ENCODE data around the gene MSANTD2. TPM values are rescaled to one million over a fixed set of nuclear protein-coding genes. Genes with fewer than 3 reads are reported as not detected.

MSANTD2 gene
- total RNA-seq, 1 donor from 2014 or later, result 15.2 TPM

- Mint-ChIP-seq H3K36me3 (ENCODE audit: unreplicated experiment) (no peaks in the 10 kb centered on the region), H3K27ac (ENCODE audit: unreplicated experiment) (no peak overlapping the region), H3K9me3 (ENCODE audit: unreplicated experiment) (no peaks in the 10 kb centered on the region), H3K4me1 (ENCODE audit: unreplicated experiment) (no peaks in the 10 kb centered on the region), H3K4me3 (ENCODE audit: unreplicated experiment) (no peak overlapping the region), H3K27me3 (ENCODE audit: unreplicated experiment) (peaks cover 19% of the 10 kb centered on the region)
- TF ChIP-seq CTCF (IDR thresholded peaks at IDR 0.05), result no peak
- no peak for DNase-seq (ENCODE audit: extremely low spot score, unreplicated experiment)
Measured at GRCh38 chr11:124807660-124808270, 7.6 kb upstream of the MSANTD2 start.

GRCh38 chr11:124807201-124807600 lies 7.0 kb upstream of the MSANTD2 start:
- Mint-ChIP-seq H3K36me3 (ENCODE audit: unreplicated experiment) (no peaks in the 10 kb centered on the region), H3K4me3 (ENCODE audit: unreplicated experiment) (no peak overlapping the region), H3K27ac (ENCODE audit: unreplicated experiment) (no peak overlapping the region), H3K27me3 (ENCODE audit: unreplicated experiment) (peaks cover 13% of the 10 kb centered on the region), H3K4me1 (ENCODE audit: unreplicated experiment) (no peaks in the 10 kb centered on the region), H3K9me3 (ENCODE audit: unreplicated experiment) (no peaks in the 10 kb centered on the region)
- no peak for TF ChIP-seq CTCF (IDR thresholded peaks at IDR 0.05)
- DNase-seq (ENCODE audit: extremely low spot score, unreplicated experiment), result no peak

- peaks cover 2% of the 10 kb centered on the region for H3K27me3 Mint-ChIP-seq (ENCODE audit: unreplicated experiment)
- peaks cover 11% of the 10 kb centered on the region for H3K4me1 Mint-ChIP-seq (ENCODE audit: unreplicated experiment)
- no peak for DNase-seq (ENCODE audit: extremely low spot score, unreplicated experiment)
- no peak overlapping the region for H3K4me3 Mint-ChIP-seq (ENCODE audit: unreplicated experiment)
- no peak overlapping the region for H3K27ac Mint-ChIP-seq (ENCODE audit: unreplicated experiment)
- no peaks in the 10 kb centered on the region for H3K9me3 Mint-ChIP-seq (ENCODE audit: unreplicated experiment)
- no peak for TF ChIP-seq CTCF (IDR thresholded peaks at IDR 0.05)
- H3K36me3 Mint-ChIP-seq (ENCODE audit: unreplicated experiment), result no peaks in the 10 kb centered on the region
Measured at GRCh38 chr11:124804884-124805283, 4.7 kb upstream of the MSANTD2 start.

GRCh38 chr11:124801636-124802312 lies 1.6 kb upstream of the MSANTD2 start:
- H3K27ac Mint-ChIP-seq (ENCODE audit: unreplicated experiment), result no peak overlapping the region
- no peak for TF ChIP-seq CTCF (IDR thresholded peaks at IDR 0.05)
- H3K4me1 Mint-ChIP-seq (ENCODE audit: unreplicated experiment), result peaks cover 27% of the 10 kb centered on the region
- DNase-seq (ENCODE audit: extremely low spot score, unreplicated experiment), result no peak
- no peaks in the 10 kb centered on the region for H3K9me3 Mint-ChIP-seq (ENCODE audit: unreplicated experiment)
- H3K36me3 Mint-ChIP-seq (ENCODE audit: unreplicated experiment), result no peaks in the 10 kb centered on the region
- H3K4me3 Mint-ChIP-seq (ENCODE audit: unreplicated experiment), result no peak overlapping the region
- no peaks in the 10 kb centered on the region for H3K27me3 Mint-ChIP-seq (ENCODE audit: unreplicated experiment)

GRCh38 chr11:124801014-124801413 lies 808 bp upstream of the MSANTD2 start:
- no peak for TF ChIP-seq CTCF (IDR thresholded peaks at IDR 0.05)
- H3K27ac Mint-ChIP-seq (ENCODE audit: unreplicated experiment), result peak overlapping the region; percentile 98
- no peak for DNase-seq (ENCODE audit: extremely low spot score, unreplicated experiment)
- no peaks in the 10 kb centered on the region for H3K36me3 Mint-ChIP-seq (ENCODE audit: unreplicated experiment)
- H3K4me1 Mint-ChIP-seq (ENCODE audit: unreplicated experiment), result peaks cover 27% of the 10 kb centered on the region
- H3K4me3 Mint-ChIP-seq (ENCODE audit: unreplicated experiment), result peak overlapping the region; percentile 91
- H3K27me3 Mint-ChIP-seq (ENCODE audit: unreplicated experiment), result no peaks in the 10 kb centered on the region
- no peaks in the 10 kb centered on the region for H3K9me3 Mint-ChIP-seq (ENCODE audit: unreplicated experiment)
